Kasumi-1 (cell line): ENCODE results near the gene LCN9.
"Not testable (repeated sequence)": the region's sequence is repeated elsewhere in the genome, so short reads cannot be mapped to it uniquely, and the experiment has no call there.

Experiments used
- DNase-seq, 2 experiments: peaks; one replicate each; lab custom pipeline; 2025; lab: John Stamatoyannopoulos, UW

The LCN9 gene

DNA sequence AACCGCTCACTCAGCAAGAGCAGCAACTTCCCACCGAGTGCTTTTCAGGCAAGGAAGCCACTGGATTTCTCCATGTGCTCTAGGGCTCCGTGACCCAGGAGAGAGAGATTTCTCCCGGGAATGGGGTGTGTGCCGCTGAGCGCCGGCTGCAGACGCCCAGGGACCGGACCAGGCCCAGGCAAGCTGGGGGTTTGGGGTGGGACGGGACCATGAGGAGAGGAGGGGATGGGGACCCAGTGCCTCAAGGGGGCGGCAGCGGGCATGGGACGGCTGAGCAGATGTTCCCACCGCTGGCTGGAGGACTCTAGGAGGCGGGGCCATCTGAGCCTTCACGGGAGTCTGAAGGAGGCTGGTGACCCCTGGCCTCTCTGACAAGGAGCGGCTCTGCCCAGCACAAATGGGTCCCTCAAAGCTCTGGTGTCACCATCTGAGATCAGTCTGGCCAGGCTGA lies 8.5 kb downstream of the LCN9 start:
- no peak for DNase-seq

DNA sequence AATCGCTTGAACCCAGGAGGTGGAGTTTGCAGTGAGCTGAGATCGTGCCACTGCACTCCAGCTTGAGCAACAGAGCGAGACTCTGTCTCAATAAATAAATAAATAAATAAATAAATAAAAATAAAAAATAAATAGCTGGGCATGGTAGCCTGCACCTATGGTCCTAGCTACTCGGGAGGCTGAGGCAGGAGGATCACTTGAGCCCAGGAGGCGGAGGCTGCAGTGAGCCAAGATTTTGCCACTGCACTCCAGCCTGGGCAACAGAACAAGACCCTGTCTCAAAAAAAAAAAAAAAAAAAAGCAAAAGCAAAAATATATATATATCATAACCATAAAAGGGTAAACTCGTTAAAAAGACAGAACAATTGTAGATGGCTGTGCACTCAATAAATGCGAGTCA lies 9.7 kb downstream of the LCN9 start:
- not testable (repeated sequence) for DNase-seq

DNA sequence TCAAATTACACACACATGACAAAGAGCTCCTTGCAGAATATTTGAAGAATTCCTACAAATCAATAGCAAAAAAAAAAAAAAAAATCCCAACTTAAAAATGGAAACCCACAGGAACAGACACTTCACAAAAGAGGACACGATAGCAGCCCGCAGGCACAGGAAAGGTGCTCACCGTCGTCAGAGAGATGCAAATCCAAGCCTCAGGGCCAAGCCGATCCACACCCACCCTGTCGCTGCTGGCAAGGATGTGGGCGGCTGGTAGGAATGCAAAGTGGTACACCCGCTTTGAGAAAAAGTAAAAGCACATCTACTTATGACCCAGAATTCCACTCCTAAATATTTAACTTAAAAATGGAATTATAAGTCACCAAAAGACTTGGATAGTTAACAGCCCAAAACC lies 10.8 kb downstream of the LCN9 start:
- DNase-seq: no peak

DNA sequence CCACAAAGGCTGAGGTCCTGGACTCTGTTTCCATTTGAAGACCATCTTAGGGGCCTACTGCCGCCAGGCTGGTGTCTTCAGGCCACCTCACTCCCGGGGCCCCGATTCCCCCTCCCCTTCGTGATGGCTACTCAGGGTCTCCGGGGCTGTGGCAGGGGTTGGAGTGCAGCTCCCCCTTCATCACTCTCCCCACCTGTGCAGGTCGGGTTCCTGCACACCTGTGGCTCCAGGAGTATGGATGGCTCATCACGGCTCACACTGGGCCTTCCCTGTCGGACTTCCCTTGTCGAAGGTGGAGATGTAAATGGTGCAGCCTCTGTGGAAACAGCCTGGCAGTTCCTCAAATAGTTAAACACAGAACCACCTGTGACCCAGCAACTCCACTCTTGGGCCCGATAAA lies 11.9 kb downstream of the LCN9 start:
- no peak for DNase-seq

DNA sequence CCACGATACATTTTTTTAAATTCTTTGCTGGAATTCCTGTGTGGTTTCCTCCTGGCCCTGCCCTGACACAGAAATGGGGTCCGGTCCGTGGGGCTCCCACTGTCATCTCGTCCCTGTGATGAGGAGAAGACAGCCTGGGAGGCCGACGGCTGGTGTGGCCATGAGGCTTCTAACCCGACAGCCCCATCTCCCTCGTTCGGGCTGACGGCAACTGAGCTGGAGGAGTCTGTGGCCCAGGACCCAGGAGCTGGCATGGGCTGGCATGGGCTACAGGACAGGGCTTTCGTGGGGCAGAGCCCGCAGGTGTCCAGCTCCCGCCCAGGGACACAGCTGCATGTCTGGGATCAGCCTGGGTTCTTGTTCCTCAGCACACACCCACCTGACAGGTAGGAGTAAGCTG lies 13.8 kb downstream of the LCN9 start:
- no peak for DNase-seq

DNA sequence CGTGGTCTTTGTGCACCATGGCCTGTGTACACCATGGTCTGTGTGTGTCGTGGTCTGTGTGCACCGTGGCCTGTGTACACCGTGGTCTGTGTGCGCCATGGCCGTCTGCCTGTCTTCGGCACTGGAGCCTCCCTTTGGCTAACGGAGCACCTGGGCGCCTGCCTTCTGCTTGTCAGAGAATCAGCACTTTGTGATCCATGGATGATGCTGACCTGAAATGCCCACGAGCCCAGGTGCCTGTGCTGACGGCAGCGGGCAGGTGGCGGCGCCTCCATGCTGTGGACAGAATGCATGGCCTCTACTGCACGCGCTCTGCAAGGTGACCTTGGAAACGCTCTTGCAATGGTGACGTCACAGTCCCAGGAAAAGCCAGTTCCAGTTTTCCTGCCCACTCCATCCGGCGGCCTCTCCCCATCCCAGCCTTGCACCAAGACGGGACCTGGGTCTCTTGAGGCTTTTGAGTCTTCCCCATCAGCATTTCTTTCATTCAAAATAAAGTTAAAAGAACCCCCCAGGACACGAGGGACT lies 14.6 kb downstream of the LCN9 start:
- DNase-seq: no peak

DNA sequence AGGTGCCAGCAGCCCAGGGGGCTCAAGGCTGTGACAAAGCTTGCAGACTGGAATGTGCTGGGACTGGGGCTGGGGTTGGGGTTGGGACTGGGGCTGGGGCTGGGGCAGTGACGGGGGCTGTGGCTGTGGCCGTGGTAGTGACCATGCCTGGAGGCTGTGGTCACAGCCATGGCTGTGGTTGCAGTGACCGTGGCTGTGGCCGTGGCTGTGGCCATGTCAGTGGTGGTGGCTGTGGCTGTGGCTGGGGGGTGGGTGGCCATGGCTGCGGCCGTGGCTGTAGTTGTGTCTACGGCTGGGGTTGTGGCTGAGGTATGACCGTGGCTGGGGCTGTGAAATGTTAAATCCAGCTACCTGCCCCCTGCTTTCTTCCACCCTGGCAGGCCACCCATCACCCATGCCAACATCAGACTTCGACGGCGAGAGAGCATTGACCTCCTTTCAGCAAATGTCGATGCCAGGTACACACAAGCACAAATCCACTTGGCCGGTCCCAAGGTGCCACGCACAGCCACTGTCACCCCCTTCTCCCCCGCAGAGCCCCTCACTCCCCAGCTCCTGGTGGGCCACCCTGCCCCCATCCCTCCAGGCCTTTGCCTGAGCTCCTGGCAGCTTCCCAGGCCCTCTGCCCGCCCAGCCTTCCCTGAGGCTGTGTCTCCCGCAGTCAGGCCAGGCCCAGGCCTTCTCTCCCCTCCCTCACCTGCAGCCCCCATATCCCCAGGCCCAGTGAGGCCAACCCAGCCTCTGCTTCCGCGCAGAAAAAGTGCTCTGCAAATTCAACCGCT lies 15.3 kb downstream of the LCN9 start:
- no peak for DNase-seq

DNA sequence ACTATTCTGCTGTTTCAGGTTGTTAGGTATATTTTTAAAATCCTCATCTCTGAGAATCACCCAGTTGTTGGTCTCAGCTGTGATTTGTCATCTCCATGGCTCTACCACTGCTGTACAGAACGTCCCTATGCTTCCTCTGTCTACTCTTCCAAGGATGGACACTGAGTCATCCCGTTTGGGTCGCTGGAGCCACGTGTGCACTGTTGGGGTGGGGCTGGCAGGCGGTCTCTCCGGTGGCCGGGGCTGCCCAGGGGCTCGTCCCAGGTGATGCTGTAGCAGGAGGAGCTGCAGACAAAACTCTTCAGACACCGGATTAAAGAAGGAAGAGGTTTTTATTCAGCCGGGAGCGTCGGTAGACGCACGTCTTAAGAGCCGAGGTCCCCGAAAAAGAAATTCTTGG lies 16.9 kb downstream of the LCN9 start:
- no peak for DNase-seq

DNA sequence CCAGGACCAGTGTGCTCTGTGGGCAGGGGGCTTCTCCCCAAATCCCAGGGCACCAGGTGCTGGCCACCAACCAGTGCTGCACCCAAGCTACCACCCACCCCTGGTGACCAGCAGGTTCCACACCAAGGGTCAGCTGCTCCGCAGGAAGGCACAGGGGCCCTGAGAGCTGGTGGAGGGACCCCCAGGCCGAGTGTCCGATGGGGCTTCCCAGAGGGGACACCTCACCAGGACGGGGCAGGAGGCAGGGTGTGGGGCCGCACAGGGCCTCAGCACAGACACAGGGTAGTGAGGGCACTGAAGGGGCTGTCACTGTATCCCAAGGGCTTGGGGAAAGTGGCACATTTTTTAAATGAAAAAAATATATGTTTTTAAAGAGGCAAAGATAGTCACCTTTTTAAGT lies 18.1 kb downstream of the LCN9 start:
- no peak for DNase-seq

DNA sequence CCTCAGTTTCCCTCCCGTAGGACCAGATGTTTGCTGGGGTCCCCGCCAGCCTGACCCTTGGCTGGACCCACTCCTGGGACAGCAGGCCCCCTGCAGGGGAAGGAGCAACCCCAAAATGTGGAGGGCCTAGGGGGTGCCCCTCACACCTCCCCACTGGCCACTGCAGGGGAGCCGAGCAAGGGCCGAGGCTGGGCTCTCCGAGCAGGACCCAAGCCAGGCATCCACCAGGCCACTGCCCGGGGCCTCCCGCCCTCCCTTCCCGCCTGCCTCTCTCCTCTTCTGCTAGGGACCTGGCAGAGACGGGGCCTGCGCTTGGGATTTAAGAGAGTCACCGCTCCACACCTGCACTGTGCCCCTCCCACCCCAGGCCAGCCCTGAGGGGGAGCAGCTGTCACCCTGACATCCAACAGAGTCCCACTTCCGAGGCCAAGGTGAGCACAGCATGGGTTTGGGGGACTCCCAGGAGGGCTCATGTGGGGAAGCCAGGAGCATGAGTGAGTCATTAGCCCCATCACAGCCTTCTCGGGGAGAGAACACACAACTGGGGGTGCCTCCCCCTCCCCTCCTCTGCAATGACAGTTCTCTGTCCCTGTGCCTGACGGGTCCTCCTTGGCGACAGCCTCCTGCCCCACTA lies 20.4 kb downstream of the LCN9 start:
- DNase-seq: no peak

DNA sequence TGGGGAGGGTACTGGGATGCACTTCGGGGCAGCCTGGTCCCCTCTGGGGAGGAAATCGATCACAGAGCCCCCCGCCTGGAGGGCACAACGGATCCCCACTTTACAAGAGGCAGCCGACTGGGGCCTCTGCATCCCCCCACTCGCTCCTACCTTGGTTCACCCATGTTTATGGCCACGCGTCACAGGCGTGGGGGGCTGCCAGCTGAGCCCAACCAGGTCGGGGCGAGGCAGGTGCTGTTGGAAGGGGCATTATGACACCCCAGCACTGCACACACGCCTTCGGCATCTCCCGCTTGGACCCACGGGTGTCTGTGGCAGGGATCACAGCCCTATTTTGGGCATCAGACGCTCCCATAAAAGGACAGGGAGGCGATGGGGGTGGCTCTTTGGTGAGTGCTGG lies 21.6 kb downstream of the LCN9 start:
- no peak for DNase-seq

DNA sequence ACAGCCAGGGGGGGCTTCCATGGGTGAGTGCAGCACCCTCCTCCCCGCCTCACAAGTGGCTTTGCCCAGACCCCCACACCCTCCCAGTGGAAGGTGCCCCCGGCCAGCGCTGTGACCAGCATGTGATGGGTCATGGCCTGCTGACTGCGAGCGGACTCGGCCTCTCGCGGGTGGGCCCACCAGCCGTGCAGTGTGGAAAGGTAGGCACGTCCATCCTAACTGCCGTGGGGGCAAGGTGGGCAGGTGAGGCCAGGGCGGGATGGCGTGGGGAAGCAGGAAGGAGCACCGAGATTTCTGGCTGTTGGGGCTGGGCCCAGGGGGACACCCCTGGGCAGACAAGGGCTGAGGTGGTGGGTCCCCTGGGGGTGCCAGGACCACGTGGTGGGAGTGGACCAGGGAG lies 24.1 kb downstream of the LCN9 start:
- no peak for DNase-seq

DNA sequence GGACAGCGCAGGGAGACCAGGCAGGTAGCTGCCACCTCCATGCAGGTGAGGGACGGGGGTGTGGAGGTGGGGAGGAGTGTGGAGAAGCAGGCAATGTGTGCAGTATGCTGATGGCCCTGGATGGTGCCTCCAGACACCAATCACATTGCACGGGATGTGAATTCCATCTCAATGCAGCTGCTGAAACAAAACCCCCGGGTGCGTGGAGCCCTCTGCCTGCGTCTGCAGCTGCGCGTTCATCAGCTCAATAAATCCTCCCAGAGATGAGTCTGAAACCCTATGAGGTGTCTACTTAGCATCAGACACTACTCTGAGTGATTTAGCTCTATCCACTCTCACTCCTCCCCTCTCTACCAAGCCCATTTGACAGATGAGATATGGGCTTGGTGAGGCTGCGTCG lies 25.9 kb downstream of the LCN9 start:
- no peak for DNase-seq

DNA sequence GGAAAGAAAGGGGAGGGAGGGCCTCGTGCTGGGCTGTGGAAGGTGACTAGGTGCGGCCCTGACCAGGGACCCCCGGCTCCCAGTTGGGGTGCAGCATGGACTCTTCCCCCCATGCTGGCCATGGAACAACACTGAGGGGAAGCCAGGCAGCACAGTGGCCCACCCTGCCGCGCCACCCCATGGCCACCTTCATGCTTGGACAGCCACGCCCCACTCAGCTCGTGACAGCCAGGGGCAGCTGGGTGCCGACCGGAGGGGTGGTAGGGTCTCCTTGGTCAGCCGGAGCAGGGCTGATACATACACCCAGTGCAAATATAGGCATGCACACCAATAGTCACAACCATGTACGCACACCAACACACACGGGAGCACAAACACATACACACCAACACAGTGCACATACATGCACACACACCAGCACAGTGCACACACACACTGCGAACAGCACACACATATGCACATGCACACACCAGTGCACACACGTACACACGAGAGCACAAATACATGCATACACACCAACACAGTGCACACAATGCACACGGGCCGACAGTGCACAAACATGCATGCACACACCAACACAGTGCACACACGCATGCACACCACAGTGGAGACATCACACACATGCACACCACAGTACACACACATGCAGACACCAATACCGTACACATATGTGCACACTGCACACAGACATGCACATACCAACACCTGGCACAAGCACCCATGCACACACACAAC lies 27.9 kb downstream of the LCN9 start:
- DNase-seq: no peak

DNA sequence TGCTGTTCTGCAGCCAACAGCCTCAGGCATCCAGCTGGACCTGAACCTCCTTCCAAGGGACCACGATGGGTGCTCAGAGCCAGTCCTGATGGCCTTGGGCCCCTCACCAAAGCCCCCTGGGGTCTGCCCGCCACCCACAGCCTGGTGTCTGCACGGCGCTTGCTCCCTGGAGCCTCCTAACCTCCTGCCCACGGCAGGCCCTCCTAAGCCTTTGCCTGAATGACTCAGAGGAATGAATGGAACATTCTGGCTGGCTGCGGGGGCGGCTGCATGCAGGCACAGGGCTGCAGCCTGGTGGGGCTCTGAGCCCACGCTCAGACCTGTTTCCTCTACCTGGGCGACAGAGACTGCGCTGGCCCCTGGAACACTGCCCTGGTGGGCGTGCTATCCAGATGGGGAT lies 29.3 kb downstream of the LCN9 start:
- no peak for DNase-seq

DNA sequence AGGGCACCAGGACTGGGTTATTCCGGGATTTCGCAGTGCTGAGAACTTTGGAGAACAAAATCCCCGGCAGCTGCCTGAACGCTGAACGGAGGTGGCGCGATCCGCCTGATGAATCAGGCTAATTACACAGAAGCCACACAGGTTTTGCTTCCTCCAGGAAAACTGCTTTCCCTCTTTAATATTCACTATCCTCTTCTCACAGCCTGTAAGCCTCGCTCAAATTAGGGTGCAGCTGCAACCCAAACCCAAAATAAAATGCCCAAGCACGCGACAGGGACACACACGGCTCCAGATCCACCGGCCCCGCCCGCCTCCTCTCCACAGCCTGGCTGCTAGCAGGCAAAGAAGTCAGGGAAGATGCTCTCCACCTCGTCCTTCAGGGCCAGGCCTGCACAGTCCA lies 30.2 kb downstream of the LCN9 start:
- DNase-seq: no peak

DNA sequence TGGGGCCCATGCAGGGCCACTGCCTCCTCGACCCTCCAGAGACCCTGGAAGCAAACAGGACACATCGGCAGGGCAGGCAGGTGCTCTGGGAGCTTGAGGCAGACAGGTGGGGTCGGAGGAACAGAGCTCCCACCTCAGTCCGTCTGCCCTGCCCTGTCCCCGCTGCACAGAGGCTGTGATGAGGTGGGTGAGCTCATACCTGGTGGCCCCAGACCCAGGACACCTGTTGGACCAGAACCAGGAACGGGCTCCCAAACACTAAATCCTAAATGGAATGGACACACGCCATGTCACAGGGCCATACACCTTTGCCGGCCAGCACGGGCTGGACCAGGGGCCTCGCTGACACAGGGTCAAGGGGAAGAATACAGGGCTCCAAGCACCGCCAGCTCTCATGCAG lies 30.7 kb downstream of the LCN9 start:
- no peak for DNase-seq

DNA sequence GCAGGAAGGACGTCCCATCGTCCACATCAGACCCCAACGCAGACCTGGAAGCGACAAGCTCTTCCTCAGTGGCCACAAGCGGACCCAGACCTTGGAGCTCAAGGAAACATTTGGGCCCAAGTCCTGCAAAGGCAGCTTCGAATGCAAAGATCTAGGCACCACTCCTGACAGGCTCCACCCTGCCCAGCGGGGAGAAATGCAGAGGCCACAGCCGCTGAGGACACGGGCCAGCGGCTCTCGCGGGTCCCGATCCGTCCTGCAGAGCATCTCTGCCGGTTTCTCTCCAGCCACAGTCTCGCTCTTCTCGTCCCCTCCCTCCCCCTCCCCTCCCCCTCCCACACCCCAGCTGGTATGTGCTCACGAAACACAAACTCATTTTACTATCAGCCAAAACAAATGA lies 31.3 kb downstream of the LCN9 start:
- DNase-seq: no peak

DNA sequence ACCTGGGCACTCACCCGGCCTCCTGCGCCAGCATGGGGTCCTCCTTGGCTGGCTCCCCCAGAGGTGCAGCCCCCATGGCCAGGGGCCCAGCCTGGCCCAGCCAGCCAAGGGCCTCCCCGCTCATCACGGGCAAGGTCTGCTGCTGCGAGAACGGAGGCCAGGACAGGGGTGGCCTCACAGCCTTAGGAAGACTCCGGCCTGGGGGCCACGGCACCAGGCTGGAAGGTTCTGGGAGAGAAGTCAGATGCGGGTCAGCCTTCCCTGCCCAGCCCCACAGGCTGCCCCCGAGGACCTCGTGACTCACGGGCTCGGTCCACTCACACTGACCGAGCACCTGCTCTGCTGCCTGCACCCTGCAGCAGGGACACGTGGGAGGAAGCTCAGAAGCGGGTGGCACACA lies 31.9 kb downstream of the LCN9 start:
- DNase-seq: no peak

DNA sequence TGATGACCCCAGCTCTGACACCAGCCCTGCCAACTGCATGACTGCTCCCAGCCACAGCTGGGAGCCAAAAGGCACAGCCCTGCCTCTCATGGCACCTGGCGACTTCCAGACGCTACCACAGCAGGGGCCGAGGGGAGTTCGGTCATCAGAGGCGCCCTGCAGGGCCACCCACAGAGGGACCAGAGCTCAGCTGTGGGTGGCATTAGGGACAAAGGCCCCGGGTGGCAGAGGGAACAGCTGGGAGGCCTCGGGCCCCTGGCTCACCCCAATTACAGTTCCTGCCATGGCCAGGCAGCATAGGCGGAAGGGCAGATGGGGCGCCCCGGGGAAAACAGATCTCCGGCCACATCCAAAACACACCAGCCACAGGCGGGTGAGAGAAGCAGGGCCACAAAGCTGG lies 32.5 kb downstream of the LCN9 start:
- no peak for DNase-seq

DNA sequence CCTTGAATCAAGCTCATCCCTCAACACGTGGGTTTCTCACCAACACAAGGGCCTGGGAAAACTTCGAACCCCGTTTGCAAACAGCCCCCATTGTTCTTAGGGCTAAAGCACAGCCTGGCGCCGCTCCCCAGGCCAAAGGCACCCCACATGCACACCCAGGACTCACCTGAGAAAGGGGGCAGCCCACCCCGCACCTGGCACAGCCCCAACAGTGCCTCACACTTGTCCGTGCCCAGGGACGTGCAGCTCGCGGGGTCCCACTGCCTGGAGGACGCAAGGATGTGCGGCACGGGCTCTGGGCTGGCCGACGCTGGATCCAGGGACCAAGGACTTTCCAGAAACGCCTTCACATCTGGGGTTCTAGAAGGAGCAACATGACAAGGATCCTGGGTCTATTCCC lies 33.3 kb downstream of the LCN9 start:
- DNase-seq: no peak

DNA sequence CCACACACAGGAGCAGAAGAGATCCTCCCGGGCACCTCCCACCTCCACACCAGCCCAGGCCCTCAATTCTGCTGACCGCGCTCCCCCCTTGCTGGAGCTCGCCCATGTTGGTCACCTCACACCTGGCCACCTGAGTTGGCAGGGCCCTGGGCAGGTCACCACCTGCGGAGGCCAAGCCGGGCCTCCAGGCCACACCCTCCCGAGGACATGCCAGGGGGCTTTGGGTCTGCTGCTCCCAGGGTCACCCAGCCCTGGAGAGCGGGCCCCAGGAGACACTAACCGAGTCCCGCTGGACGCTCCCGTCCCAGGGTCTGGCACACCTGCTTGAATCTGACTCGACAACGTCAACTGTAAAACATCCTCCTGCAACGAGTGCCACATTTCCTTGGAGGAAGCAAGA lies 34.1 kb downstream of the LCN9 start:
- no peak for DNase-seq

DNA sequence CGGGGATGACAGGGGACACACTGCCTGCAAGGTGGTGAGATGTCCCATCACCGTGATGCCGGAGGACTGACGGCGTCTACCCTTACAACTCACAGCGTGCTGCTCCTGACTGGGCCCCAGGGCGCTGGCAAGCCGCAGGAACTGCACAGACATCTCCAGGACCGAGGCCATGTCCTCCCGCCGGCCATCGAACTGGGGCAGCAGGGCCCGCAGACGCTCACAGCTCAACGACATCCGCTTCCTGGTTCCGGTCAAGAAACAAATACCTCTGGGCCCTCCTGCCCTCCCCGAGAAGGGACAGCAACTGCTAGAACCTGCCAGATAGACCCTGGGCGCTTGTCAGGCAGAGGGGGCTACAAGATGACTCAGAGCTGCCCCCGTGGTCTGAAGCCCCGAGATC lies 35.1 kb downstream of the LCN9 start:
- no peak for DNase-seq
